Umbilical cord (tissue), 2 donors: ENCODE measurements around the gene EYA2. TPM values are rescaled to one million over a fixed set of nuclear protein-coding genes. Genes with fewer than 3 reads are reported as not detected.

Source experiments
- DNase-seq: peaks from one replicate; pipeline ENCODE4 v3.0.0-alpha.2; 2015; ENCODE audit warnings: low spot score
- total RNA-seq: library from RNA; depleted of rRNA; stranded (reverse); fragments of >200 nt; gene quantifications from one replicate; pipeline ENCODE4 v1.2.3, GENCODE V29; 2014; ENCODE audit warnings: low replicate concordance; ENCODE audit not compliant: insufficient read depth

EYA2 gene
- total RNA-seq, 1 donor from 2014 or later: 2.2 TPM

DNA sequence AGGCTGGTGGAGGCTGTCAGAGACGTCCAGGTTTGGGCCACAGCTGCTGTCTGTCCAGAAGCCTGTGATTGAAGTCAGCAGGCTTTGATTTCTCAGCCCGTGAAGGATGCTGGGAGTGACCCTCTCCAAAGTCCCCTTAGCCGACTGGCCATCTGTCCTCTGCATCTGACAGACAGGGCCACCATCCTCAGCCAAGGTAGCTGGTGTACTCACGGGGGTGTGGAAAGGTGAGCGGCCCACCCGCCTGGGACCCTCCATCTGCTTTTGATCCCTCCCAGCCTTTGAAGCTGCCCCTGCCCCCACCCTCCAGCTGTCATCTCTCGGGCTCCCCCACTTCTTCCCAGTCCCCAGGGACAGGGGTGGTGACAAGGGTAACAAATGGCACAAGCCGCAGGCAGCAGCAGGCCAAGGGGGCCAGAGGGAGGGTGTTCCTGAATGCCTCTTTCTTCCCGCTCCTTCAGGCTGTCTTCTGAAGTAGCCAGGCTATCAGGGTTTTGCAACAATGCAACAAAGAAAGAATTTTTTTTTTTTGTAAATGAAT lies 84.4 kb downstream of the EYA2 start:
- DNase-seq: no peak

DNA sequence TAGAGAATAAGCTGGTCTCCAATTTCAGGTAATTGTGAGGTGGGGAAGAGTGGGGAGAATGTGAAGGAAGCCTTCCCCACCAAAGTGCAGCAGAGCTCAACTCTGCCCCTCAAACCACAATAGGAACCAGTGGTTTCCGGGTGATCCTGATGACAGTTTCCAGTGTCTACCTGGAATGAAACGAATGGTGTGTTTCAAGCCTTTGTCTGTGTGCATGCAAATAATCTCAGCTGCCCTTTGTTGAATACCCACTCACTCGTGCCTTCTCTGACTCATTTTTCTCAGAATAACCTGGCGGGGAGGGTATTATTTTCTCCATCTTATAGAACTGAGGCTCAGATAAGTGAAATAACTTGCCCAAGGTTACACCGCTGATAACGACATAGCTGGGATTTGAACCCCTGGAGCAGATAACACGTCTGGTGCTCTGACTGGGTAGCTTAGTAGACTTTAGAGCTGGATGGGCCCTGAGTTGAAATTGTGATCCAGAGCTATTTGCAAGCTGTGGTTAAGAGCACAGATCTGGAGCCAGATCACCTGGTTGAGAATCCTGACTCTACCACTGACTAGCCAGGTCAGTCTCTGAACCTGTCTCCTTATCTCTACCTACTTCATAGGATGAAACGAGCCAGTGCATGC lies 85.1 kb downstream of the EYA2 start:
- no peak for DNase-seq

DNA sequence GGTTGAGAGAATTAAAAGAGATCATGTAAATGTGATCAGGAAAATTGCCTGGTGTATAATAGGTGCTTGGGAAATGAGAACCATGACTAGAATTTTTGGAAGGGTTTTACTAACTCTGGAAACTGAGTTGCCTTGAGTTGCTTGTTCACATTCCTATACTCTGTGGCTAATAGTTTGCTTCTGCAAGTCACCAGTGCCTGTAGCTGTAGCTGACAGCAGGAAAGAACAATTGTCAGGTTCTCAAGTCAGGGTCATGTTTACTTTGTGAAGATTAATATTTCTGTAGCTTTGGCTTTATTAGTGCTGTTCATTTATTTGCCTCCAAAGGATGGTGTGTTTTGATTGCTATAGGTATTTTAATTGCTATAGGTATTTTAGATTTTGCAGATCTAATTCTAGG lies 86.5 kb downstream of the EYA2 start:
- no peak for DNase-seq

DNA sequence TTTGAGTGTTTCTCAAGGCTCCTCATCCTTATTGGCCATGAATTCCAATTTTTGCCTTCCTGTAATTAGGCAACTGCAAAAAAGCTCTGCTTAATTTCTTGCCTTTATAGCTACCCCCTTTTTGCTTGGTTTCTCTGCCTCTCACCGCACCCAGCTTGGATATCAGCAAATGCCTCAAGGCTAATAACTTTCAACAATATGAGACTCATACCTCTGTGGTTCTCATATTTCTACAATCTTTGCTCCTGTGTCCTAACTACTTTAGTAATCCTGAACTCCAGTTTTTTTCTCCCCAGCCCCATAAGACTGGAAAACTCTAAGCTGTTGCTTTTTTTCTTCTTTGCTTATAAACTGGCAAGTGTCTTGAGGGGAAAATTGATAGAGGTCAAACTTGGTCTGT lies 88.8 kb downstream of the EYA2 start:
- DNase-seq: no peak

DNA sequence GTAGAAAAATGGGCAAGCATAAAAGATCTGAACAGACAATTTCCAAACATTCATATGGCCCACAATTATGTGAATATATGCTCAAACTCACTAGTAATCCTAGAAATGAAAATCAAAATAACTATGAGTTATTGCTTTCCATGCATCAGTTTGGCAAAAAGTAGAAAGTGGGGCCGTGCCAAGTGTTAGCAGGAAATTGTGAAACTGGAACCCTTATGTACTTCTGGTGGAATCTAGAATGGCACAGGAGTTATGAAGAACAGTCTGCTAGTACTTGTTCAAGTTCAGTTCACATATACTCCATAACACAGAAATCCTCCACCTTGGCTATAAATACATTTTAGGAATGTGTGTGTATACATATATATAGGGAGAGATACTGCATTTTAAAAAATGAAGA lies 89.8 kb downstream of the EYA2 start:
- no peak for DNase-seq

DNA sequence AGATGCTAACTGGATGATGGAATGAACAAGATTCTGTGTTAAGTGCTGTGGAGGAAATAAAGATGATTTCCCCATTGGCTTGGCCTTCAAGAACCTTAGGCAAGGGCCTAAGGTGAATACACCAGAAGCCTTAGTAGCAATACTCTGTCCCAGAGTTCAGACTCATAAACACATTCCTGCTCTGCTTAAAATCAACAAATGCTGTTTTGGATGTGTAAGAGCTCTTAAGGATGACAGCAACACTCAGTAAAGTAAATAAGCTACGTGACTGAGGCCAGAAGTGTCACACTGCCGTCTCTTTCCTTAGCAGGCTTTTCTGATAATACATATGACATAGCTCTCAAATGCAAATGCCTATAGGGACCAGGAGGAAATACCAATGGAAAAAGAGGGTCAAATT lies 90.6 kb downstream of the EYA2 start:
- DNase-seq: no peak

DNA sequence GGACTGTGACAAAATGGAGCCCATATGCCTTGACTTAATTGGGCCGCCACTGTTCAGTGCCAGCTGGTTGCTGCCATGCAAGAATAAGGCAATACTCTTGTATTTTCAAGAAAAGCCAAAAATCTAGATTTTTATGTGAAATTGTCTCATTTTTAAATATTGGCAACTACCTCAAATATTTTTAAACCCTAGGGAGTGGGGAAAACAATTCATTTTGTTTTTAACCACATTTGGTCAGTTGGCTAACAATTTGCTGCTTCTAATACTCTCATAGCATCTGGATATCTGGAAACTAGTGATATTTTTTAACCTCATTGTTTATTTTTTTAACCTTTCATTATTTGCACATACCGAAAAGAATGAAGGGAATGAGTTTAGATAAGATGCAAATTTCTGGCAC lies 91.0 kb downstream of the EYA2 start:
- DNase-seq: no peak

DNA sequence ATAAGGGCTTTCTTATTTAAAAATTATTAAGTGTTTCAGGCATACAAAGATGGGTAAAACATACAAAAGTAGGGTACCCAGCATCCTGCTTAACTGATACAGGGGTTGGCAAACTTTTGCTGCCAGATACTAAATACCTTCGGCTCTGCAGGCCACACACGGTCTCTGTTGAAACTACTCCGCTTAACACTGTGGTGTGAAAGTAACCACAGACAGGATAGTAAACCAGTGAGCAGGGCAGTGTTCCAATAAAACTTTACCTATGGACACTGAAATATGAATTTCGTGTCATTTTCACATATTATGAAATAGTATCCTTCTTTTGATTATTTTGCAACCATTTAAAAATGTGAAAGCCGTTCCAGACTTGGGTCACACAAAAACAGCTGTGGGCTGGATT lies 92.4 kb downstream of the EYA2 start:
- no peak for DNase-seq

DNA sequence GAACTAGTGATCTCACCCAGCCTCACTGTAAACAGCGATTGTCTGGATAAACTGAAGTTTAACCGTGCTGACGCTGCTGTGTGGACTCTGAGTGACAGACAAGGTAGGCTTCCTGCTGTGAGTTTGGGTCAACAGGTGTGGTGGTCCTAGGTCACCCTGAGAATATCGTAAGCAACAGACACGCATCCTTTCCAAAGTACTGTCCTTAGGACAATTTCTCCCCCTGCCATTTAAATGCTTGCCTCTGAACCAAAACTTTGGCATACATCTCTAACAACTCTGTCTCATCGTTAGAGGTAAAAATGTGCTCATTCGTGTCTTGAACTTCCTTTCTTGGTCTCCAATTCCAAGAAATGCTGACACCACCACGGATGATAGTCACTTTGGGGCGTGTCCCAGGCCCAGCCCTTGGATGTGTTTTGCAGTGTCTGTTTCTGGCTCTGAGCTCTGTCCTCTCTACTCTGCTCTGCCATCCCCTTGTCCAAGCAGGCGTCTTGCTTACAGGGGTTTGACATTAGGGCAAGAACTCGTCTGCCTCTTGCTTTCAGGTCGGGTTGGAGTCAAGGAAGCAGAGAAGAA lies 95.5 kb downstream of the EYA2 start:
- no peak for DNase-seq

DNA sequence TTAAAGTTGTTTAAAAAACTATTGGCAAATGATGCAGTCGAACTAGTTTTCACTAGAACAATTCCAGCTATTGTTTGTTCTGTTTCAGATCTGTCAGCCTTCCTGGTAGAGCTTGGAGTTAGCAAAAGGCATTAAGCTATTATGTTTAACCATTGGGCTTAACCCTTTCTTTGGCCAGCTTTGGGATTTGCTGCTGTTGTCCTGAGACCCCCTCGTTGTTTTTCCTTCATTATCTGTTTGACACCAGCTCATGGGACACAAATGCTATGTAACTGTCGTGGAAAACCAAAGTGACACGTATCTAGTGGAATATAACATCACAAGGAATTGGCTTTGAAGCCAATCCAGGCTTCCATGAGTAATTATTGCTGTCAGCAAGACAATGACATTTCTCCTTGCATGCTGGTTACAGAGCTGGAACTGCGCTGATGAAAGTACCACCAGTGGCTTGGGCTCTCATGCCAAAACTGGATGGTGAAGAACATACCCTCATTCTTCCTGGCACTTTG lies 96.0 kb downstream of the EYA2 start:
- no peak for DNase-seq

DNA sequence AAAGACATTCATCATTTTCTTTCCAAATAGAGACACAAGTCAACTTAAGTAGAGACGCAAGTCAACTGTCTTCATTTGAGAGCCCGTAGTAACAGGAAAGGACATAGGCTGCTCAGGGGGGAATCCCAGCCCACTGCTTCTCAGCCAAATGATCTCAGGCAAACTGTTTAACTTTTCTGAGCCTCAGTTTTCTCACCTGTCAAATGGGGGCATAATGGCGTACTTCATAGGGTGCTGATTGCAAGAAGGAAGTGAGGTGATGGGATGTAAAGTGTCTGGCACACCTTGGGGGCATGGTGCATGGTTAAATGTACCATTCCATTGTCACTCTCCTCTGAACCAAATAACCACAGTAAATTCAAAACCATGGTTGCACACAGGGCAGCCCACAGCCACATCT lies 96.5 kb downstream of the EYA2 start:
- DNase-seq: no peak

DNA sequence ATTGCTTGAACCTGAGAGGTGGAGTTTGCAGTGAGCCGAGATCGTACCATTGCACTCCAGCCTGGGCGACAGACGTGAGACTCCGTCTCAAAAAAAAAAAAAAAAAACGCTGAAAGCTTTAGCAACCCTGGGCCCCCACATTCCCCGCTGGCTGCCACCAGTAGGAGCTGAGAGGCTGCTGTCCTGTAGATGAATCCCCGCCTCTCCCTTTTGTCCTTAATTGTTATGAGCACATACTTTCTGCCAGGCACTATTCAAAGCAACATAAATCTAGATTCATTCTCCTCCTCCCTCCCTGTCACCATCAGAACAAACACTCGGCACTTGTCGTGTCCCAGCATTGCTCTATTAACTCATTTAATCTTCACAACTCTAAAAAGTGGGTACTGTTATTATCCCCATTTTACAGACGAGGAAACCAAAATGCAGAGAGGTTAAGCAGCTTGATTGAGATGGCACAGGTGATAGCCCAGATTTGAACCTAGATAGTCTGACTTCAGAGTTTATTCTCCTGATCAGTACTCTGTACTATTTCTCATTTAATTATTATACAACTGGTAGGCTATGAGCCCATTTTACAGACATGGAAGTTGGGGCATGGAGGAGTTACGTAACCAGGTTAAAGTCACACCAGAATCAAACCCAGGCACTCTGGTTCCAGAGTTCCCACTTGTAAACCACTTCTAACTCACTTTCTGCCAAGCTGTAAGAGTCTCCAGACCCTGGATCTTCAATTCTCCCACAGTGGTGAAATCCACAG lies 97.4 kb downstream of the EYA2 start:
- DNase-seq: no peak

DNA sequence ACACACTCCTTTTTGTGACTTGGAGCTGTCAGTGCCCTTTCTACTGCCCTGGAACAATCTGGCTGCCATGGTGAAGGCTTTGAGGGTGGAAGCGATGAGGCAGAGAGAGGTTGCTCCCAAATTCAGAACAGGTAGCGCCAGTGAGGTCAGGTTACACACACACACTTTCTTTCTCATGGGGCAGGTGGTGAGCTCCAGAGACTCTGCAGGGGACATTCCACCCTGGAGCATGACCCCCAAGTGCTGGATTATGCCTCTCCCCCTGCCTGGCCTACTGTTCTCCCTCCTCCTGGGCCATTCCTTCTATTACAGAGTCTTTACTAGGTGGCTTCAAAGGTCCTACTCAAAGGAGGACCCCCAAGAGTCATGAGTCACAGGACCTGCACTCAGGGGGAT lies 98.0 kb downstream of the EYA2 start:
- no peak for DNase-seq

DNA sequence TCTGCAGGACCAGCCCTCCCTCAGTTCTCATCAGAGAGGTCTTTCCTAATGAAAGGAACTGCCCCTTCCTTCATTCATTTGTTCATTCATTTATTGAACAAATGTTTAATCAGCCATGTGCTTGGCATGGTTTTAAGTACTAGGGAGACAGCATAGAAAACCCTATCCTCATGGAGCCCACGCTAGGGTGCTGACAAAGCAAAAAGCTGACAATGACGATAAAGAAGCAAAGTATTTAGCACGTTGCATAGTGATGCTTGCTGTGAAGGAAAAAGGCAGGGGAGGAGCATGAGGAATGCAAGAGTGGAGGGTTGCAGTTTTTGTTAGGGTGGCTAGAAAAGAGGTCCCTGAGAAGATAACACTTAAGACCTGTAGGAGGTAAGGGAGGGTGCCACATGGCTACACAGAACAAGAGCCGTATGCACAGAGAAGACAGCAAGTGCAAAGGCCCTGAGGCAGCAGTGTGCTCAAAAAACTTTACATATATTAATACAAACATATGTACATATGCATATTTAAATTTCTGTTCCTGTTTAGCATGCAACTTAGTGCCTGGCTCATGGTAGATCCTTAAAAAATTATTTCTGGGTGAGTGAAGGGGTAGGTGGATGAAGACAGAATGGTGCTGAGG lies 98.9 kb downstream of the EYA2 start:
- no peak for DNase-seq

DNA sequence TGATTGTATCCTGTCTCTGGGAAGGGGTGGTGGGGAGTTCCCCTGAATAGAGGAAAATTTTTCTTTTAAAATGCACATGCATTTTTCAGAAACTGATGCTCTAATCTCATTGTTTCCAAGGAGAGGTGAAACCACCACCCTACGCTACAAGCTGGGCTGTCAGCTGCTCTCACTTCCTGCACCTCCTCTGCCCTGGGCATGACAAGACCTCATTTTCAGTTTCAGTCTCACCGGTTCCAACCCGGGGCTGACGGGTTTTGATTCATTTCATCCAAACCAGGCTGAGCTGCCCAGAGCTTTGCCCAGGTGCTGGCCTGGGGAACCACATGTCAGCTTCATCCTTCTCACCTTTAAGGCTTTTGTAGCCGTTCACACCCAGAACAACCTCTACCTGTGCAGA lies 99.7 kb downstream of the EYA2 start:
- DNase-seq: no peak

DNA sequence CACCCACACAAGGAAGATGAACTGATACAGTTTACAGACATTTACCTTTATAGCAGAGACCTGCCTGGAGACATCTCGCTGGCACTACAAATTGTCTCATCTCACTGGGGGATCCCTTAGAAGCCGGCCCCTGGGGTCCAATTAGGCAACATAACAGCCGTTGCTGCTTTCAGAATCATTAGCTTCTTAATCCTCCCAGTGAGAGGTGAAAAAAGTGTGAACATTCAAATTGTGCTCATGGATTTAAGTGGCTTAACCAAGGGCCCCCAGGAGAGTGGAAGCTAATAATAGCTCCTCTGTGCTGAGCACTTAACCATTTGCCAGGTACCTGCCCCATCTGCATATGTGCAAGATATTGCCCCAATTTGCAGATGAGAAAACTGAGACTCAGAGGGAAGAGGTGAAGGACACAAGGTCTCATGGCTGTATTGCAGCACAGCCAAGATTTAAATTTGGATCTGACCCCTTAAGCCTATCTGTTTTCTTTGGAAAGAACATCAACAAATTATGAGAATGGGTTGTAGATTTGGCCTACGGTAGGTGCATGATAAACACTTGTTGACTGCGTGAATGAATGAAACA lies 101.0 kb downstream of the EYA2 start:
- no peak for DNase-seq

DNA sequence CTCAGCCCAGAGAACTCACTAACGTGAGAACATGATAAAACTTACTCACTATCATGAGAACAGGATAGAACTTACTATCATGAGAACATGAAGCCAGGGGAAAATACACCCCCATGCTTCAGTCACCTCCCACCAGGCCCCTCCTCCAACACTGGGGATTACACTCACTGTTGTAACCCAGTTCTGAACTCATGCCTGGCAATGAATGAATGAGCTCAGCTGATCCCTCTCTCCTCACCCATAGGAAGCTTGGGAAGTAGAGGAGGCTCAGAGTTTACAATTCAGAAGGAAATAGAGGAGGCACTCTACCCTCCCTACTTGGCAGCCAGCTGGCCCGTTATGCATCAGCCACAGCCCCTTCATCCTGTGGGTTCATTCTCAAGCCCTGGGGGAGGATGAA lies 102.5 kb downstream of the EYA2 start:
- DNase-seq: no peak

DNA sequence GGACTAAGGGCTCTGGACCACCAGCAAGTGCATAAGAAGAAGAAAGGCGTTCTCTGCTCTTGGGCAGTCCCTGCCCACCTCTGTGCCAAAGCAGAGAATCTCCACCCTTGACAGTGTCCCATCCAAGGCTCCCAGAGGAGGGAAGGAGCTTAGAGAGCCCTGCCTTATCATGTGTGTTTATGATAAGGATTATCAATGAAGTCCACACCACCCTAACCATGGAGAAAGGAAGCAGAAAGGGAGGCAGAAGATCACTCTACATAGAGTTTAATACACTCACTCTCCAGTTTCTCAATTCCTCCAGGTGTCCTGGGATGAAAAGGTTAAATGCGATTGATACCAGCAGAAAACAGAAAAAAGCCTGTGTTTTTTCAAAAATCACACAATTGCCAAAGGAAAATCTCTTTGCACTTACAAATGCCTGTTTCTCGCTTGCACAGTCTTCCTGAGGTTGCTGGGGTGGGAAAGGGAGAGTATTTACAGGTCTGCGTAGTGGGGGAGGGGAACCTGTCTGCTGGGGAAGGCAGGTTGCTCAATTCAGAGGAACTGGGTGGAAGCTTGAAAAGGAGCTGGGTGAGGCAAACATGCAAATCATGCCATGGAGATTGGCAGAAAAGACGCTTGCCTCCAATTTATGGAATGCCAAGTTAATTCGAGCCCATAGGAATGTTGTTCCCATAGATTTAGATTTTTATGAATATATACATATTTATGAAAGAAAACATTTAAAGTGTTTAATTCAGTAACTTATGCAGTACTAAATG lies 104.0 kb downstream of the EYA2 start:
- no peak for DNase-seq

DNA sequence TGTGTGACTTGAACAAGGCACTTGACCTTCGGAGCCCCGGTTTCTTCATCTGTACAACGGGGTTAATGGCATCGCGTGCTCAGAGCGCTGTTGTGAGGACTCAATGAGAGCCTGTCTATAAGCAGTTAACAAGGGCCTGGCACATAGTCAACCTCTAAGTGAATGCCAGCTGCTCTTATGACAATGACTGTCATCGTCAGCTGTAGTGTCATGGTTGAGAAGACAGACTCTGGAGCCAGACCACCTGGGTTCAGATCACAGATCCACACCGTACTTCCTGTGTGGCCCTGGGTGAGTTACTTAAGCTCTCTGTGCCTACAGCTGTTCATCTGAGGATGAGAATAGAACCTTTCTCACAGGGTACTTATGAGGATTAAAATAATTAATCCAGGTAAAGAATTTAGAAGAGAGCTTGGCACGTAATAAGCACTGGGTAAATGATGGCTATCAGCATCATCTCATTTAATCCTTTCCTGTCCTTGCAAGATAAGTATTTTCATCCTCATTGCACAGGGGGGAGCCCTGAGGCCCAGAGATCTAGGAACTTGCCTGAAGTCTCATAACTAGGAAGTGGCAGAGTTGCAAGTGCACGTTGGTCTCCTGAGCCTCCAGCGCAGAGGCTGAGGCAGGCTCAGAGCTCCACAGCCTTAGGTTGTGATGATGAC lies 105.3 kb downstream of the EYA2 start:
- no peak for DNase-seq

DNA sequence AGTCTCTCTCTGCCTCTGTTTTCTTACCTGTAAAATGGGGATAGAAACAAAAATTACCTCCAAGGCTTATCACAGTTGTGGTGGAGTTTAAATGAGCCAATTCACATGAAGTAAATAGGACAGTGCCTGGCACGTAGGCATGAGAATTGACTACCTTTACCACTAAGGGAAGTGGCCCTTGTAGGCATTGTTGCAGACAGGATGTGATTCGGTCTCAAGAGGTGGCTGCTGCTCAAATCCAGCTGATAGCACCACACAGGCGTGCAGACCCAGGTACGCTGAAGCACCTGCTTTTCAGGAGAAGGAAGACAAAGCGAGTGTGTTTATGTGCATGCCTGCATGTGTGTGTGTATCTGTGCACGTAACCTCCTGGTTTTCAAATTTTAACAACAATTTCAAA lies 108.6 kb downstream of the EYA2 start:
- DNase-seq: no peak

DNA sequence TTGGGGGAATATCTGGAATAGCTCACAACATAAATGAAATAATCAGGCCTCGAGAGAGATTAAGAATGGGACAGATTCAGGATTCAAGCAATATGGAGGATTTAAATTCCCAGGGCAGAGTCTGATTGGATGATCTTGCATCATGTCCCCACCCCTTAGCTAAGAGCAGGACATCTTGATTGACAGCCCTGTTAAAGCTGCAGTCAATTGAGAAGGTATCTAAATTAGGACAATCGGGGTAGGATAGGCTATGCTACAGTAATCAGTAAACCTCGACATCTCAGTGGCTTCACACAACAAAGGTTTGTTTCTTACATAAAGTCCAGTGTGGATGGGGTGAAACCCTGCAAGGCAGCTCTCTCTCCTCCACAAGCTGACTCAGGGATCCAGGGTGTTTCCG lies 109.5 kb downstream of the EYA2 start:
- DNase-seq: no peak
